Measurements from ENCODE around the gene EFCAB11. TPM values are rescaled to one million over a fixed set of nuclear protein-coding genes. Genes with fewer than 3 reads are reported as not detected.

EFCAB11 gene
- total RNA-seq, 2 experiments from 2014 or later, result 9.2 to 11.6 TPM

- Mint-ChIP-seq H3K9me3 (peaks cover 8% of the 10 kb centered on the region), H3K4me1 (peaks cover 2% of the 10 kb centered on the region), H3K27me3 (peaks cover 5% of the 10 kb centered on the region), H3K36me3 (peaks cover 6% of the 10 kb centered on the region), H3K27ac (no peak overlapping the region), H3K4me3 (no peak overlapping the region)
- ATAC-seq (ENCODE audit: low read depth), result no peak
- DNase-seq, result no peak
- POLR2A ChIA-PET, result no interaction called here
These were observed 96.4 kb downstream of the EFCAB11 start for GRCh38 chr14:89858089-89858488.

DNA sequence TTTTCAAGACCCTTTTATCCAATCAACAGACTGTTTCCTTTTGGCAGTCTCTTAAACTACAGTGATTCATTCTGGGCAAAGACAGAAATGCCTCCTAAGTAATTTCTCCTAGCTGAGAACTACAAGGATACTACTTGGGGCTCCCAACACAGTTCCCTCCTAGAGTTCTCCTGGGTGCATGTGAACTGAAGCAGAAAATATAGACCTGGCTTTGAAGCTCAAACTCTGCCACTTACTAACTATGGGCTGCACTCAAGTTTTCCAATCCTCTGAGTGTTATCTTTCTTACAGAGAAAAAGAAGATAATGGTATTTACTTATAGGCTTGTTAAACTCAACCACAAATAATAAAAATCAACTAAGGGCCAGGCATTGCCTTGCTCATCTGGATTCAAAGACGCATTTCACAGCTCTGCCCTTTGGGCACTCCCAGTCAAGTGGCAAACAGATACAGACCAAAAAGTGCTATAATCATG, 97.6 kb downstream of the EFCAB11 start:
- Mint-ChIP-seq H3K4me1 (peaks cover 2% of the 10 kb centered on the region), H3K27me3 (peaks cover 5% of the 10 kb centered on the region), H3K4me3 (no peak overlapping the region), H3K9me3 (peaks cover 6% of the 10 kb centered on the region), H3K36me3 (peaks cover 6% of the 10 kb centered on the region), H3K27ac (no peak overlapping the region)
- POLR2A ChIA-PET, result no interaction called here
- DNase-seq (no peak), ATAC-seq (ENCODE audit: low read depth) (no peak)

DNA sequence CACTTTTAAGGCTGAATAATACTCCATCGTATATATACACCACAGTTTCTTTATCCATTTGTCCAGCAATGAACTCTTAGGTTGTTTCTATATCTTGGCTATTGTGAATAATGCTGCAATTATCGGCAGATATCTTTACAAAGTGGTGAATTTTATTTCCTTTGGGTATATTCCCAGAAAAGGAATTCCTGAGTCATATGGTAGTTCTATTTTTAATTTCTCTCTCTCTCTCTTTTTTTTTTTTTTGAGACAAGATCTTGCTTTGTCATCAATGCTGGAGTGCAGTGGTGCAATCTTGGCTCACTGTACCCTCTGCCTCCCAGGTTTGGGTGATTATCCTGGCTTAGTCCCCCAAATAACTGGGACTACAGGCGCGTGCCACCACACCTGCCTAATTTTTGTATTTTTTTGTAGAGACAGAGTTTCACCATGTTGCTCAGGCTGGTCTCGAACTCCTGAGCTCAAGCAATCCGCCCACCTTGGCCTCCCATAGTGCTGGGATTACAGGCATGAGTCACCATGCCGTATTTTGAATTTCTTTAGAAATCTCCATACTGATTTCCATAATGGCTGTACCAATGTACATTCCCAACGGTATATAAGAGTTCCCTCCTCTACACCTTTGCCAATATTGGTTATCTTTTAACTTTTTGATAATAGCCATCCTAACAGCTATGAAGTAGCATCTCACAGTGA, 98.4 kb downstream of the EFCAB11 start:
- peaks cover 2% of the 10 kb centered on the region for H3K4me1 Mint-ChIP-seq
- no peak overlapping the region for H3K4me3 Mint-ChIP-seq
- DNase-seq (no peak), ATAC-seq (ENCODE audit: low read depth) (no peak)
- H3K27me3 Mint-ChIP-seq, result peaks cover 5% of the 10 kb centered on the region
- no peak overlapping the region for H3K27ac Mint-ChIP-seq
- peaks cover 3% of the 10 kb centered on the region for H3K36me3 Mint-ChIP-seq
- POLR2A ChIA-PET, result no interaction called here
- peaks cover 3% of the 10 kb centered on the region for H3K9me3 Mint-ChIP-seq

DNA sequence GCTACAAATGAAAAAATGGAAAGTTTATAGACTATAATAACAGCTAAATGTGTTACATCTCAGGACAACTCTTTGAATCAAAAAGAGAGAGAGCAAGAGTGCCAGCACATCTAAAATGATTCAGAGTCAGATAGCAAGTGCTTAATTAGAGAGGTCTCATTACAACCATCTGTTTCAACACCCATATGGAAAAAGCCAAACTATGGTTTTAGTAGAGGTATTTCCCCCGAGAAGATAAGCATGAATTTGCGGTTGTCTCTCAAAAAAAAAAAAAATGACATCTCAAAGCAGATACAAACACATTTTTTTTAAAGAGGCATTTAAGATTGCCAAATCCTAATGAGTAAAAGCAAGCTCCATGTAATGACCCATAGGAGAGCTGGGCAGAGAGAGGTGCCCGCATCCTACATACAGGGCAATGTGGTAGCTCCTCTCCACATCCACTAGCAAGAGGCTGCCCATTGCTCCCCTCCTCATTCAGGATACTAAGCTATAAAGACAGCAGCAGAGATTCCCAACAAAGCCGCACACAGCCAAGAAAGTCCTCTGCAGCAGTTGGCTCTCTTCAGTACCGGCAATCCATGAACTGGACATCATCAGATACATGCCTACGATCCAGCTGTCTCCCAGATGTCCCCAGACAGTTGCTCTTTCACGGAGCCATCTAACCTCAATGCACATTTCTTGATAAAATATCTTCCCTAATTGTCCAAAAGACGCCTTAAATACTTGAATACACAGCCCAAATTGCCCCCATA, 100.4 kb downstream of the EFCAB11 start:
- POLR2A ChIA-PET, result interaction anchor here (0.7 kb wide), 1 partner anchor 32 kb away, joined by 3 read pairs; no protein-coding TSS in a partner anchor
- H3K36me3 Mint-ChIP-seq, result no peaks in the 10 kb centered on the region

GRCh38 chr14:89851106-89851505, 103.4 kb downstream of the EFCAB11 start:
- no peak overlapping the region for H3K27ac Mint-ChIP-seq
- H3K36me3 Mint-ChIP-seq, result no peaks in the 10 kb centered on the region
- peaks cover 2% of the 10 kb centered on the region for H3K4me1 Mint-ChIP-seq
- ATAC-seq (ENCODE audit: low read depth) (no peak), DNase-seq (no peak)
- H3K4me3 Mint-ChIP-seq, result no peak overlapping the region
- H3K9me3 Mint-ChIP-seq, result no peaks in the 10 kb centered on the region
- peaks cover 2% of the 10 kb centered on the region for H3K27me3 Mint-ChIP-seq
- POLR2A ChIA-PET, result no interaction called here

More for the DNA sequence above, 100.4 kb downstream of the EFCAB11 start:
- no peak for DNase-seq
- Mint-ChIP-seq H3K9me3 (no peaks in the 10 kb centered on the region), H3K27me3 (peaks cover 5% of the 10 kb centered on the region), H3K27ac (no peak overlapping the region), H3K4me3 (no peak overlapping the region), H3K4me1 (peaks cover 2% of the 10 kb centered on the region)
- ATAC-seq (ENCODE audit: low read depth), result no peak

GRCh38 chr14:89849931-89850330, 104.6 kb downstream of the EFCAB11 start:
- no peak for ATAC-seq (ENCODE audit: low read depth)
- no peak overlapping the region for H3K4me3 Mint-ChIP-seq
- no peaks in the 10 kb centered on the region for H3K36me3 Mint-ChIP-seq
- H3K4me1 Mint-ChIP-seq, result no peaks in the 10 kb centered on the region
- no peaks in the 10 kb centered on the region for H3K9me3 Mint-ChIP-seq
- POLR2A ChIA-PET, result no interaction called here
- H3K27ac Mint-ChIP-seq, result no peak overlapping the region
- DNase-seq, result no peak
- no peaks in the 10 kb centered on the region for H3K27me3 Mint-ChIP-seq

GRCh38 chr14:89848165-89848564, 106.4 kb downstream of the EFCAB11 start:
- Mint-ChIP-seq H3K9me3 (no peaks in the 10 kb centered on the region), H3K4me3 (no peak overlapping the region), H3K27ac (no peak overlapping the region), H3K27me3 (no peaks in the 10 kb centered on the region), H3K36me3 (no peaks in the 10 kb centered on the region), H3K4me1 (no peaks in the 10 kb centered on the region)
- DNase-seq (no peak), ATAC-seq (ENCODE audit: low read depth) (no peak)
- POLR2A ChIA-PET, result no interaction called here

DNA sequence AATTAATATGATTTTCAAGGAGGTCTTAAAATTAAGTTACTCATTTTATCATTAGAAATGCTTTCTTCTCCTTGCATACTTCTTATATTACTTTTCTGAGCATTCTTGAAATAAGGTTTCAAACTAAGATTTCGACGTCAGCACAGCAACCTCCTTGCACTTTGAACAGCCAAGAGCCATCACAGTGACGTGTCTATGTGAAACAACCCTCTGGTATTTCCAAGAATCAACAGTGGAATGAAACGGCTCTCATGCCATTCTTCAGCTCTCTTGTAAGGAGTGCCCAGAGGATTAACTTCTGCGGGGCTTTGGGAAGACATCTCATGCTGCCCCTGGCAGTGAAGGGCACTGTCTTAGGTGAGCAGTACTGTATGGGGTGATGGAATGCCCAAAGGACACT, 109.2 kb downstream of the EFCAB11 start:
- DNase-seq, result no peak
- Mint-ChIP-seq H3K4me3 (no peak overlapping the region), H3K27ac (no peak overlapping the region), H3K9me3 (no peaks in the 10 kb centered on the region), H3K36me3 (no peaks in the 10 kb centered on the region), H3K4me1 (no peaks in the 10 kb centered on the region), H3K27me3 (peaks cover 3% of the 10 kb centered on the region)
- no peak for ATAC-seq (ENCODE audit: low read depth)
- POLR2A ChIA-PET, result no interaction called here

- Mint-ChIP-seq H3K27me3 (peaks cover 3% of the 10 kb centered on the region), H3K4me3 (no peak overlapping the region), H3K27ac (no peak overlapping the region), H3K9me3 (no peaks in the 10 kb centered on the region), H3K4me1 (no peaks in the 10 kb centered on the region), H3K36me3 (no peaks in the 10 kb centered on the region)
- DNase-seq, result no peak
- no peak for ATAC-seq (ENCODE audit: low read depth)
- POLR2A ChIA-PET, result no interaction called here
These were observed 110.0 kb downstream of the EFCAB11 start for GRCh38 chr14:89844508-89844907.

DNA sequence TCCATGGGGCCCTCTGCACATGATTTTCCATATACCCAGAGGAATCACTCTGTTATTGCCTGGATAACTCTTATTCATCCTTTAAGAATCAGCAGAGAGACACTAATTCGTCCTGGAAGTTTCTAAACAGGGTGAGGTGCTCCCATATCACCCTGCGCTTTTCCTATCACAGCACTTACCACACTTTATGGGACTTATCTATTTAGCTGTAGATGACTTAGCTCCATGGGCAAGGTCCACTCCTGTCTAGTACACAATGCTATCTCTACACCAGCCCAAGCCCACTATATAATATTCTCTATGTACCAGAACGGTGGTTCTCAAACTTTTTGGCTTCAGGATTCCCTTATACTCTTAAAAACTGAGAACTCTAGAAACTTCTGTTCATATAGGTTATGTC, 111.7 kb downstream of the EFCAB11 start:
- DNase-seq (no peak), ATAC-seq (ENCODE audit: low read depth) (no peak)
- POLR2A ChIA-PET, result no interaction called here
- no peak overlapping the region for H3K4me3 Mint-ChIP-seq
- peaks cover 7% of the 10 kb centered on the region for H3K27me3 Mint-ChIP-seq
- peak overlapping the region; percentile 22 for H3K27ac Mint-ChIP-seq
- no peaks in the 10 kb centered on the region for H3K36me3 Mint-ChIP-seq
- H3K9me3 Mint-ChIP-seq, result peaks cover 1% of the 10 kb centered on the region
- no peaks in the 10 kb centered on the region for H3K4me1 Mint-ChIP-seq

DNA sequence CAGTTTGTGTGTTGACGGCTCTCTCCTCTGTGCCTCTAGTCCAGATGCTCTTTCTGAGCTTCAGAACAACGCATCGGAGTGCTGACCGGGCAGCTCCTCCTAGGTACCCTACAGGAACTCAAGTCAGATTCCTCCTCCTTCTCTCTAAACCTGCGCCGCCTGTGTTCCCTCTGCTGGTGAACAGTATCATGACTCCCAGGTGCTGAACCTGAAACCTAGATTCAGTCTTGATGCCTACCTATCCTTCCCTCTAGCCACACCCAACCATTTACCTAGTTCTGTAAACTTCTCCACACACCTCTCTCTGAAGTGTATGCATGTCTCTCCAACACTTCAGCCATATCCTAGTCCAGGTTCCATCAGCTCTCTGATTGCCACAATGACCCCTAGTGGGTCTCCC, 112.7 kb downstream of the EFCAB11 start:
- peaks cover 3% of the 10 kb centered on the region for H3K9me3 Mint-ChIP-seq
- H3K36me3 Mint-ChIP-seq, result no peaks in the 10 kb centered on the region
- H3K27ac Mint-ChIP-seq, result no peak overlapping the region
- DNase-seq (no peak), ATAC-seq (ENCODE audit: low read depth) (no peak)
- POLR2A ChIA-PET, result no interaction called here
- no peak overlapping the region for H3K4me3 Mint-ChIP-seq
- H3K27me3 Mint-ChIP-seq, result peaks cover 7% of the 10 kb centered on the region
- no peaks in the 10 kb centered on the region for H3K4me1 Mint-ChIP-seq

GRCh38 chr14:89836830-89837469, 117.6 kb downstream of the EFCAB11 start:
- POLR2A ChIA-PET, result no interaction called here
- Mint-ChIP-seq H3K4me3 (no peak overlapping the region), H3K36me3 (no peaks in the 10 kb centered on the region), H3K9me3 (peaks cover 3% of the 10 kb centered on the region), H3K27ac (no peak overlapping the region), H3K4me1 (no peaks in the 10 kb centered on the region), H3K27me3 (peaks cover 9% of the 10 kb centered on the region)
- DNase-seq, result no peak
- no peak for ATAC-seq (ENCODE audit: low read depth)

DNA sequence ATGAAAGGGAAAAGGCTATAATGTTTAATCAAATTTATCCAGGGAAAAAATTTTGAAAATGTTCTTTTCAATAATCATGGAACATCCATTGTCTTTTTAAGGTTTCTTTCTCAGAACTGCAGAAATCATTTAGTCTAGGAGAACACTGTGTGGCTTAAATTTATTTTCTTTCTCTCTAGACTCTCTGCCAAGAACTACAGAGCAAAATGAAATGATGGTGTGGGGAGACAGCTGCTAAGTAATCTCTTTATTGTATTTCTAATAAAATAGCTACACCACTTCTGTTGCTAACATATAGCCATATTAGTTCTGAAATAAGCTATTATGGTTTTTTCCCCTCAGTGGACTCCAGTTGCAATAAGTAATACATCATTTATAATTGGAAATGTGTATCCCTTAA, 120.9 kb downstream of the EFCAB11 start:
- DNase-seq (no peak), ATAC-seq (ENCODE audit: low read depth) (no peak)
- no peak overlapping the region for H3K4me3 Mint-ChIP-seq
- H3K4me1 Mint-ChIP-seq, result no peaks in the 10 kb centered on the region
- peaks cover 16% of the 10 kb centered on the region for H3K27me3 Mint-ChIP-seq
- H3K9me3 Mint-ChIP-seq, result peaks cover 3% of the 10 kb centered on the region
- POLR2A ChIA-PET, result interaction anchor here (0.7 kb wide), 1 partner anchor 38 kb away, joined by 4 read pairs; no protein-coding TSS in a partner anchor
- no peak overlapping the region for H3K27ac Mint-ChIP-seq
- H3K36me3 Mint-ChIP-seq, result no peaks in the 10 kb centered on the region

GRCh38 chr14:89833120-89833532, 121.4 kb downstream of the EFCAB11 start:
- Mint-ChIP-seq H3K4me3 (no peak overlapping the region), H3K27ac (no peak overlapping the region), H3K9me3 (peaks cover 2% of the 10 kb centered on the region), H3K36me3 (no peaks in the 10 kb centered on the region), H3K4me1 (no peaks in the 10 kb centered on the region), H3K27me3 (peaks cover 14% of the 10 kb centered on the region)
- POLR2A ChIA-PET, result no interaction called here
- DNase-seq, result no peak
- ATAC-seq (ENCODE audit: low read depth), result no peak
